Measurements from ENCODE around the gene PRKG1. TPM values are rescaled to one million over a fixed set of nuclear protein-coding genes. Genes with fewer than 3 reads are reported as not detected.
A peak's percentile ranks its signal among the peaks of the same experiment; 100 is the strongest.

Gene PRKG1
- total and polyA plus RNA-seq, 2 experiments from 2014 or later: 18.2 to 21.1 TPM

GRCh38 chr10:51857305-51857704 lies 783.0 kb downstream of the PRKG1 start:
- no peak overlapping the region for H3K4me3 ChIP-seq
- H3K36me3 ChIP-seq (ENCODE audit: insufficient read depth): no peaks in the 10 kb centered on the region
- TF ChIP-seq ZNF462 (CRISPR knock-in tag; IDR thresholded peaks at IDR 0.05) (peak; percentile 24; the same call in 1 of the 2 replicates), REST (IDR thresholded peaks at IDR 0.05; ENCODE audit: unreplicated experiment) (no peak)
- H3K27ac ChIP-seq (ENCODE audit: low read depth): no peak overlapping the region
- ATAC-seq: peak; percentile 85
- H3K4me2 ChIP-seq: no peak overlapping the region; the same call in 1 of the 2 replicates
- no peaks in the 10 kb centered on the region for H3F3A ChIP-seq (replicated peaks; ENCODE audit: low read depth)
- peaks cover 15% of the 10 kb centered on the region for H3K4me1 ChIP-seq (ENCODE audit: insufficient read depth)
- Mint-ChIP-seq H3K9me3 (peaks cover 8% of the 10 kb centered on the region; the same call in 2 of the 3 replicates), H3K27me3 (ENCODE audit: insufficient read depth, low read depth, poor library complexity) (peaks cover 7% of the 10 kb centered on the region), H3K27ac (no peak overlapping the region), H3K4me3 (peak overlapping the region; percentile 38), H3K36me3 (ENCODE audit: low read depth) (peaks cover 8% of the 10 kb centered on the region; the same call in 2 of the 3 replicates), H3K4me1 (peaks cover 12% of the 10 kb centered on the region)
- H3K9me2 ChIP-seq (ENCODE audit: insufficient read depth): no peaks in the 10 kb centered on the region
- DNase-seq (ENCODE audit: low spot score): no peak
- H4K20me1 ChIP-seq (replicated peaks; ENCODE audit: insufficient read depth): no peaks in the 10 kb centered on the region
- no peaks in the 10 kb centered on the region for H3K27me3 ChIP-seq (ENCODE audit: insufficient read depth)
- no peak overlapping the region for H2AFZ ChIP-seq
- H3K79me2 ChIP-seq (replicated peaks; ENCODE audit: insufficient read depth): no peaks in the 10 kb centered on the region

All from GM23338 (cell line).